Ascending aorta (tissue), 2 donors: Measurements from ENCODE around the gene CC2D2A. TPM values are rescaled to one million over a fixed set of nuclear protein-coding genes. Genes with fewer than 3 reads are reported as not detected.
"Not testable (repeated sequence)": the region's sequence is repeated elsewhere in the genome, so short reads cannot be mapped to it uniquely, and the experiment has no call there.

Experiments
- DNase-seq, 2 donors: peaks; one replicate each; pipeline ENCODE4 v3.0.0-alpha.2; 2019; ENCODE audit warnings: low spot score in 2 of 2
- H3K27ac ChIP-seq, 2 donors: fragments of 200-600 bp; sonication (generic); one replicate each; pipeline ENCODE4 v1.5.1; 2016 to 2017; ENCODE audit warnings: mild to moderate bottlenecking in 1 of 2
- H3K27me3 ChIP-seq: fragments of 200-600 bp; sonication (generic); one replicate; pipeline ENCODE4 v1.5.1; 2017
- H3K36me3 ChIP-seq, 2 donors: fragments of 200-600 bp; sonication (generic); one replicate each; pipeline ENCODE4 v1.5.1; 2016
- H3K4me1 ChIP-seq, 2 donors: fragments of 200-600 bp; sonication (generic); one replicate each; pipeline ENCODE4 v1.5.1; 2016 to 2017; ENCODE audit warnings: mild to moderate bottlenecking in 1 of 2
- H3K4me3 ChIP-seq, 2 donors: fragments of 200-600 bp; sonication (generic); one replicate each; pipeline ENCODE4 v1.5.1; 2016 to 2017; ENCODE audit warnings: mild to moderate bottlenecking in 1 of 2
- H3K9me3 ChIP-seq, 2 donors: fragments of 200-600 bp; sonication (generic); one replicate each; pipeline ENCODE4 v1.5.1; 2016
- CTCF ChIP-seq, 3 experiments: fragments of 200-600 bp in 2 of 3; fragments of 450-650 bp in 1 of 3; sonication (generic) in 2 of 3; IDR thresholded peaks; one replicate each; pipeline ENCODE4 v1.5.1; 2016 to 2019; ENCODE audit warnings: antibody characterized with exemption in 3 of 3, mild to moderate bottlenecking in 1 of 3, moderate library complexity in 1 of 3
- intact Hi-C: fragments of 100-400 bp; cut with DNase I; formaldehyde crosslinking; loops from one replicate; pipeline ENCODE4 v1.15.1; 2023
- total RNA-seq: library from RNA; depleted of rRNA; stranded (reverse); fragments of >200 nt; gene quantifications from one replicate; pipeline ENCODE4 v1.1.0, GENCODE V29; 2016

The CC2D2A gene
- total RNA-seq, 1 donor from 2014 or later = 2.8 TPM

- DNase-seq = no peak
- TF ChIP-seq CTCF (IDR thresholded peaks at IDR 0.05) = no peak
- Histone ChIP-seq H3K4me3 (no peak overlapping the region), H3K27ac (no peak overlapping the region), H3K36me3 (peaks cover 11 to 29% of the 10 kb centered on the region in 2 donors), H3K9me3 (no peaks in the 10 kb centered on the region), H3K4me1 (no peaks in the 10 kb centered on the region), H3K27me3 (no peaks in the 10 kb centered on the region)
- intact Hi-C loops = no loop called here
These were observed 142.5 kb downstream of the CC2D2A start for GRCh38 chr4:15612136-15612535.

- H3K4me3 ChIP-seq, H3K4me1 ChIP-seq, DNase-seq, intact Hi-C loops, H3K27me3 ChIP-seq, H3K27ac ChIP-seq: not testable (repeated sequence)
- Histone ChIP-seq H3K36me3 (peaks cover 19 to 37% of the 10 kb centered on the region in 2 donors), H3K9me3 (peaks cover 6 to 11% of the 10 kb centered on the region in 2 donors)
These were observed 145.2 kb downstream of the CC2D2A start for GRCh38 chr4:15614891-15615290.

GRCh38 chr4:15617407-15617806, 147.7 kb downstream of the CC2D2A start:
- H3K4me1 ChIP-seq, H3K27me3 ChIP-seq, DNase-seq, intact Hi-C loops, H3K27ac ChIP-seq, H3K4me3 ChIP-seq: not testable (repeated sequence)
- Histone ChIP-seq H3K36me3 (peaks cover 16 to 37% of the 10 kb centered on the region in 2 donors), H3K9me3 (peaks cover 6 to 20% of the 10 kb centered on the region in 2 donors)

DNA sequence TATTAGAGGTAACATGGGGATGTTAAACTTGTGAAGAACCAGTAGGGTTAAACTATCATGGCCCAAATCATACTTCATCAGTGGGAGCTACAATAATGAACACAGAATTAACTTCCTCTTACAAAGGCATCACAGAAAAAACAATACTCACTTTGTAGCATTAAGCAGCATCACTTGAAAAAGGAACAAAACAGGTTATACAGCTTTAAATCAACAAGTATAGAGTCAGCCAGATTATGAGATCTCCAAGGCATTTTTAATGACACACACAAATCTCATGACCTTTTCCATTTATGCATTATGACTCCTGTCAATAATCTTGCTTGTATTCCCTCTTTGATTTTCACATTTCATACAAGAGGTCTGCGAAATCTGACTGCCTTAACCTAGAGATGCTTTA, 167.1 kb downstream of the CC2D2A start:
- no peak overlapping the region for H3K27ac ChIP-seq
- no peaks in the 10 kb centered on the region for H3K27me3 ChIP-seq
- no peak overlapping the region for H3K4me3 ChIP-seq
- H3K9me3 ChIP-seq = no peaks in the 10 kb centered on the region
- H3K36me3 ChIP-seq = peaks cover 25 to 77% of the 10 kb centered on the region in 2 donors
- intact Hi-C loops = no loop called here
- no peaks in the 10 kb centered on the region for H3K4me1 ChIP-seq
- DNase-seq = no peak
- no peak for TF ChIP-seq CTCF (IDR thresholded peaks at IDR 0.05)

DNA sequence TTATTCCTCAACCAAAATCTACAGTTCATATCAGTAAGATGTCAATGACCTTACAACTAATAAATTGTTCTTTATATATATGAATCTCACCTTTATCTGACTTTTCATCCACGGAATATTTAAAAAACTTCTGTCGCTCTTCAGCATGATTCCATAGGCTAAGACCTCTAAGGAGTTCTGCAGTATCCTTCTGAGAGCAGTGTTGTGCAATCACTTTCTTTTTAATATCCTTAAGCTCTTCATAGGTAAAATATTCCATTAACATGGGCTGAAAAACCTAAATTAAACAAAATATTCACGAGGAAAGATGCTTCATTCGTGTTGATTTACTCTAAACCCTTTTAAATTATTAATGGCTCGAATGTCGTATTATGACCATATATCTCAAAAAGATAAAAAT, 168.7 kb downstream of the CC2D2A start:
- no peak overlapping the region for H3K4me3 ChIP-seq
- no peak for TF ChIP-seq CTCF (IDR thresholded peaks at IDR 0.05)
- H3K36me3 ChIP-seq = peaks cover 23 to 65% of the 10 kb centered on the region in 2 donors
- no peaks in the 10 kb centered on the region for H3K27me3 ChIP-seq
- DNase-seq = no peak
- H3K9me3 ChIP-seq = no peaks in the 10 kb centered on the region
- H3K27ac ChIP-seq = no peak overlapping the region
- peaks cover 0 to 2% of the 10 kb centered on the region in 2 donors for H3K4me1 ChIP-seq
- intact Hi-C loops = no loop called here

DNA sequence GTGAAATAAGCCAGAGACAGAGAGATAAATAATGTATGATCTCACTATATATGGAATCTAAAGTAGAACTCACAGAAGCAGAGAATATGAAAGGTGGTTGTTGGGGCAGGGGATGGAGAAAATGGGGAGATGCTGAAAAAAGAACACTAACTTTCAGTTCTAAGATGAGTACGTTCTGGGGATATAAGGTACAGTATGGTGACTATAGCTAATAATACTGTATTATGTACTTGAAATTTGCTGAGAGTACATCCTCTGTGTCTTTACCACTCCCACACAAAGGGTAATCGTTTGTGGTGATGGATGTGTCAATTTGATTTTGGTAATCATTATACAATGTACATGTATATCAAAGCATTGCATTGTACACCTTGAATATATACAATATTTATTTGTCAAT, 178.9 kb downstream of the CC2D2A start:
- Histone ChIP-seq H3K27ac (peak overlapping the region in 1 of 2 donors; percentile 98), H3K9me3 (no peaks in the 10 kb centered on the region), H3K36me3 (no peaks in the 10 kb centered on the region), H3K4me1 (peaks cover 2 to 49% of the 10 kb centered on the region in 2 donors), H3K27me3 (no peaks in the 10 kb centered on the region), H3K4me3 (no peak overlapping the region)
- DNase-seq = no peak
- TF ChIP-seq CTCF (IDR thresholded peaks at IDR 0.05) = no peak
- intact Hi-C loops = no loop called here
